ENCODE data around the gene KCNIP3.
A peak's percentile ranks its signal among the peaks of the same experiment; 100 is the strongest.

DNA sequence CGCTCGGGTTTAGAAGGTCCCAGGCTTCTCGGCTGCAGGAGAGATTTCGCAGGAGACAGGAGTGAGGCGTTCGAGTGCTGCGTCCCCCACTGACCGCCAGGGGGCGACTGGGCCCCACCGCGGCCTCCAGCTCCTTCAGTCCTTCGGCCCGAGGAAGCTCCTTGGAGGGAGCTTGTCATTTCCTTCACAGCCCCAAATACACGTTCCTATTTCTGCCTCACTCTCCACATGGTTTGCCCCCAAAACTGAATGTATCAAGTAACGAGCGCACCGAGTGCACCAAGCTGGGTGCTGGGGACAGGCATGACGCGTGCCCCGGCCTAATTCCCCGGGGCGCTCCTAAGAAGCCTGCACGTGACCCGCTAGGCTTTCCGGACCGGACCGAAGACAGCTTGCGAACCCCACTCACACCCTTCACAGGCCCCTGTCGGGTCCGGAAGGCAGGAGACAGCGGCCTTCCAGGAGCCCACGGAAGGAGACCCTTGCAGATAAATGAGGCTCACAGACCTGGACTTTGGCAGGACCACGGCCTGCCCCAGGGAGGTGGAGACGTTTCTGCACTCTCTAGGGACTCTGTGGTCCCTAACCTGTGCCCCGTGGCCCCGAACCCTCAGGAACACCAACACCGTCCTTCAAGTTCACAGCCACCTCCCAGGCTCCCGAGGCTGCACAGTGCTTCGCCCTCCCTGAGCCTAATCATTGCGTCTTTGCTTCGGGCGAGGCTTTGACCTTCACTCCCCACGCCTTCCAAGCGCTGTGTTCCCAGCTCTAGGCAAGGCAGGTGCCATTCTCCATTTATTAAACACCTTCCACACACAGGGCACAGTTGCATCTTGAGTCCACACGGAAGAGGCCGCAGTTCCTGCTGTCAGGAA lies 92.3 kb downstream of the KCNIP3 start:
- TF ChIP-seq L3MBTL2 (conservative IDR thresholded peaks at IDR 0.05) (peak; percentile 60; the same call in 1 of the 2 replicates), FOXK2 (IDR thresholded peaks at IDR 0.05) (no peak), ARNT (IDR thresholded peaks at IDR 0.05) (no peak), FOXM1 (IDR thresholded peaks at IDR 0.05; ENCODE audit: borderline replicate concordance) (no peak), ELF4 (IDR thresholded peaks at IDR 0.05) (no peak), SUZ12 (IDR thresholded peaks at IDR 0.05) (no peak), ZNF384 (IDR thresholded peaks at IDR 0.05) (no peak)
